ENCODE results near the gene NKX2-1.
"Not testable (repeated sequence)": the region's sequence is repeated elsewhere in the genome, so short reads cannot be mapped to it uniquely, and the experiment has no call there.

Gene NKX2-1

DNA sequence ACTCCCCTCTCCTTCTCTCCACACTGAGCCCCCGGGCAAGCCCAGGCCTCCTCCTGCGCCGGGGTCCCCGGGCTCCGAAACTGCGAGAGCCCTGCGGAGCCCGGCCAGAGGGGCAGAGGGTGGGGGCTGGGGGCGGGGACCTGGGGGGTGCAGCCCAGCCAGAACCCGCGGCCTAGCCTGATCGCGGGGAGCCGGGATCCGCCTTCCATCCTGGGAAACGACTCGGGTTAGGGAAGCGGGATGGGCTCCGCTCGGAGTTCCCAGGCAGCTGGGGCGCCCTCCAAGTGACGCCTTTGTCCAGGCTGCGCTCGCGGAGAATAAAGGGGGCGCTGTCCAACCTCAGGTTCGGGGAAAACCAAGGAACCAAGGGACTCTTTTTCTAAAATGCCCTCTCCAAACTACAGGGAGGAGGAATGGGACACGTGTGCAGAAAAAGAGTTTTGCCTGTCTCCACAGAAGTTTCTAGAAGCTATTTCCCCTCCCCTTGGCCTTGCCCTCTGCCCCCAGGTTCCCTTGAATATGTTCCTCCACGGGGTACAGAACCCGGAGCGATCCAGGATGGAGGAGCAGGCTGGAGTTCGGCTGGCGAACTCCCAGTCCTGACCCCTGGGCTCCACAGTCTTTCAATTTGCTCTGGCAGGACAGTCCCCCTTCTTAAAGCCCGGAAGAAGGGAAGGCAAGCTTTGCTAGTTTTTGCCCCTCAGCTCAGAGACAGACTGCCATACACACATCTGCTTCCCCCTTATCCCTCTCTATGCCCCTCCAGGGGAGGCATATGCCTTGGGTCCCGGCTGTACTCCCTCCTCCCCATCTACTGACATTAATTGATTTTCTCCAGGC lies 13.9 kb downstream of the NKX2-1 start:
- in situ Hi-C loops (cut with MboI; ENCODE audit: low sequenced_read_pairs) = no loop called here

DNA sequence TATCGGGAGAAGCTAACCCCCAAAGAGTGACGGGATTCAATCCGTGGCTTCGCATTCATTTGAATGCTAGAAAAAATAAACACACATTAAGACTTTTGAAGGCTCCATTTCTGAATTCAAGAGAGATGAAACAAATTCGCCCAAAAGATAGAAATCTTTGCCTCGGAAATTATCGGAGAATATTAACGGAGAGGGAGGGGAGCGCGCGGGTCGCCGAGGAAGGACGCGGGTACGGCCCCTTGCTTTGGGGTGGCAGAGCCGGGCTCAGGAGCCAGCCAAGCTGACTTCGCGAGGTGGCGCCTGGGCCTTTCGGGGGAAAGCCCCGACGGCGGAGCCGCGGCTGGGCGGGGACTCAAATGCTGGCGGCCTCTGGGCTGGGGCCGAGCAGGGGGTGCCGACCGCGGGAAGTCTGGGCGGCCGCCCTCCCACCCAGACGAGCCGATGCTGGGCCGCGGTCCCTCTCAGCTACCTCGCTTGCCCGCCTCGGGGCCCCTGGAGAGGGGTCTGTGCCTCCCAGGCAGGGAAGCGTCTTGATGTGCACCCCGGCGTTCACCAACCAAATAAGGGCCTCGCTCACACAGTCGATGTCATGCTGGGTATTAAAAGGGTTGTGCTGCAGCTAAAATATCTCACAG lies 14.7 kb downstream of the NKX2-1 start:
- in situ Hi-C loops (cut with MboI; ENCODE audit: low sequenced_read_pairs) = no loop called here

- in situ Hi-C loops (cut with MboI; ENCODE audit: low sequenced_read_pairs) = no loop called here
These were observed 15.3 kb downstream of the NKX2-1 start for GRCh38 chr14:36504771-36505175.

GRCh38 chr14:36503771-36504741 lies 16.0 kb downstream of the NKX2-1 start:
- in situ Hi-C loops (cut with MboI; ENCODE audit: low sequenced_read_pairs) = no loop called here

- in situ Hi-C loops (cut with MboI; ENCODE audit: low sequenced_read_pairs) = no loop called here
These were observed 17.2 kb downstream of the NKX2-1 start for GRCh38 chr14:36502558-36503508.

DNA sequence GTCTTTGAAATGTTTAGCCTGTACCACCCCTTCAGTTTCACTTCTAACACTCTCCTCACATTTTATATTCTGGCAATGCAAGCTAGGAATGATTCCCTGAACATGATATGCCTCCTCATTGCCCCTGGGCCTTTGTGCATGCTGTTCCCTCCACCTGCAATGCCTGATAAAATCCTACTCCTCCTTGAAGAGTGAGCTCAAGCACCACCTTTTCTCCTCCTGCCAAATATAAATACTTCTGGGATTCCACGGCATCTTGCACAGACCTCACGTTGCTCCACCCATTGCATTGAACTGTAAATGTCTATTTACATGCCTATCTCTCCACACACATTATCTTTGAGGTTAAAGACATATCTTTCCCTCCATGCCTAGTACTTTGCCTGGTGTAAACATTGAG lies 21.1 kb downstream of the NKX2-1 start:
- in situ Hi-C loops (cut with MboI; ENCODE audit: low sequenced_read_pairs) = no loop called here

DNA sequence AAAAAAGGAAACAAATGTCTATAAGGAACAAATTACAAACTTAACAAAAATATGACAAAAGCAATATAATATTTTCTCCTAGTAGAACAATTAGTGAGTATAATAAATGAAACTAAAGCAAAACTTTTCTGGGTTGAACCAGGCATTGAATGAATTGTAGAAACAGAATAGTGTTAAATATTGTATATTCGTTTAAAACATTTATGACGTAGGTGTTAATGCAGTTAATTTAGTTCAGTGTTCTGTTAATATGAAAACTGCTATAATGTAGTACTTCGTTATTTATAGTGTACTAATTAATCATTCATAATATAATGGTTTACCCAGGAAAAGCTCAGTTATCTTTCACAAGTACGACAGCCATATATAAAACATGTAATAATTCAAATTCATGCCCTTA lies 23.7 kb downstream of the NKX2-1 start:
- in situ Hi-C loops (cut with MboI; ENCODE audit: low sequenced_read_pairs) = no loop called here

DNA sequence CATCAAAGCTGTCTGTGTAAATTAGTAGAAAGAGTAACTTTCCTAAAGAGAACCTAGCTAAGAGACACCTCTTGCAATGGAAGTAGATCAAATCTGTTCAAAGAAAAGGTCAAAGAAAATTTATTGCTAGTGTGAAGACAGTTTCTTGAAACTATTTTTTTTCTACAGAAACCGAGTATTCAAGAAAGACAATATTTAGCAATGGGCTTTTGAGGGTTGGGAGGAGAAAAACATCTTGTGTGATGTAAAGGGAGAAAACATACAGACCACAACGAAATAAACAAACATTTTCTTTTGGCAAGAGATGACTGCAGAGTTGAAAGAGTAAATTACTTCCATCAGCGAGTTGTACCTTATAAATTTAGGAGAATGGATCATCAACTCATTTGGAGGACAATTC lies 24.4 kb downstream of the NKX2-1 start:
- in situ Hi-C loops (cut with MboI; ENCODE audit: low sequenced_read_pairs) = no loop called here

DNA sequence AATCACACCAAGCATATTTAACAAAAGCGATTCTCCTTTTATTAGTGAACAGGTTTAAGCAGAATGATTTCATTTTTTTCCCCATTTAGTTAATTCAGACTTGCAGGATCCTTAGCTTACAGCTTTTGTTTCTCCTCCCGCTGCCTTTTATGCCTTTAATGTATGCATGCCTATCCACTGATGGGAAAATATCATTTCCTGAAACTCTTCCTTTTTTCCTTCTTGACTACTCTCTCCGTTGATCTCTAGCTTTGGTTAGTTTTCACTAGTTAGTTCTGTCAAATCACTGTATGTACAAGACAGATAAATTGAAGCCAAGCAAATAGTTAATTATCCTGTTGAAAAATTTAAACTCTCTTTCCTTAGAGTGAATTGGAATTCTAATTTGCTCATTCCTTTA lies 26.3 kb downstream of the NKX2-1 start:
- in situ Hi-C loops (cut with MboI; ENCODE audit: low sequenced_read_pairs) = no loop called here

- in situ Hi-C loops (cut with MboI; ENCODE audit: low sequenced_read_pairs) = no loop called here
These were observed 34.3 kb downstream of the NKX2-1 start for GRCh38 chr14:36485773-36486172.

GRCh38 chr14:36479344-36479743 lies 40.7 kb downstream of the NKX2-1 start:
- in situ Hi-C loops (cut with MboI; ENCODE audit: low sequenced_read_pairs) = no loop called here

- in situ Hi-C loops (cut with MboI; ENCODE audit: low sequenced_read_pairs) = no loop called here
These were observed 41.2 kb downstream of the NKX2-1 start for GRCh38 chr14:36478782-36479181.

DNA sequence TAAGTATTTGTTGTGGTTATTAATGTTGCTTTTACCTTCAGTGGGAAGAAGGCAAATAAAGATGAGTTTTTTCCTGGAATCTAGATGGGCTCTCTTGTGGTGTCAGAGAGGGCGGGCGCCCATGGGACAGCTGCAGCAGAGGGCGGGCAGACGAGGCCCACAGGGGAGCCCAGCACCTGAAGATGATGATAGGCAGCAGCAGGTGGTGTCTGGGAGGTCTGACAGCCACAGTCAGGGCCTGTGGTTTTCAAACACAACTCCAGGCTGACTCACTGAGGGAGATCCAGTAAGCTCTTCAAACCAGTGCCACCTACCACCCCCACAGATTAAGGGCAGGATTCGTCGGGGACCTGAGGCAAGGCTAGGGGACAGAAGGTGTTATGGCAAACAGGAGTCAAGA lies 42.8 kb downstream of the NKX2-1 start:
- in situ Hi-C loops (cut with MboI; ENCODE audit: low sequenced_read_pairs) = no loop called here

DNA sequence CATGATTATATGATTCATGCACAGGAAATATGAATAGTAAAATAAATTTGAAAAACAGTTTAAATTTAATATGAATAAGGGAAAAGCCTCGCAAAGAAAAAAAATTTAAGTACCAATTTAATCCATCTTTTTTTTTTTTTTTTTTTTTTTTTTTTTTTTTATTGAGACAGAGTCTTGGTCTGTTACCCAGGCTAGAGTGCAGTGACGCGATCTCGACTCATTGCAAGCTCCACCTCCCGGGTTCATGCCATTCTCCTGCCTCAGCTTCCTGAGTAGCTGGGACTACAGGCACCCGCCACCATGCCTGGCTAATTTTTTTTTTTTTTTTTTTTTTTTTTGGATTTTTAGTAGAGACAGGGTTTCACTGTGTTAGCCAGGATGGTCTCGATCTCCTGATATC lies 44.0 kb downstream of the NKX2-1 start:
- in situ Hi-C loops (cut with MboI; ENCODE audit: low sequenced_read_pairs) = not testable (repeated sequence)

DNA sequence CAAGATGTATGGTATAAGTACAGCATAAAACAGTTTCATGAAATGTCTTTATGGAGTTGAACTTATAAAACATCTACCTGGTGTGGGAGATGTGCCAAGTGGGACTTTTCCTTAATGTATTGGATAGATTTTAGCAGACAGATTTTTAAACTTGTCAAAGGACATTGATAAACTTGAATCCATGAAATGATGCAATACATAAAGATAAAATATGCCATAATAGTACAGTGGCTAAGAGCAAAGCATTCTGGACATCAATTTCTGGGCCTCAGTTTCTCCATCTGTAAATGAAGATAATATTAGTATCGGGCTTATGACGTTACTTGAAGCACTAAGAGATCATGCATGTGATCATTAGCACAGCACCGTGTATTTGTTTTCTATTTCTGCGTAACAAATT lies 45.4 kb downstream of the NKX2-1 start:
- in situ Hi-C loops (cut with MboI; ENCODE audit: low sequenced_read_pairs) = no loop called here

DNA sequence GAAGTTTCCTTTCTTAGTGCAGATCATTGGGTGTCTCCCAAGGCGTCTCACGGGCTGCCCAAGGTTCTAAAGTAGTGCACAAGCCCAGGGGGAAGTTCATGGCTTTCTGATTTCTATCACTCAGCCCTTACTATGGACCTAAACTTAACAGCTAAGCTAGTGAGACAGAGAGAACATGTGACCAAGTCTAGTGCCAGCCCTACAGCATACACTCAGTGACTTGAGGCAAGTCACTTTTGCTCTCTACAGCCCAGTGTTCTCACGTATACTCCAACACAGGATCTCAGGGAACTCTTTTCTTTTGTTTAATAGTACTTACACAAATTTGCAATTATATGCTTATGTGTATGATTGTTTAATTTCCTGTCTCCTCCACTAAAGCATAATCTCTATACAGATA lies 48.6 kb downstream of the NKX2-1 start:
- in situ Hi-C loops (cut with MboI; ENCODE audit: low sequenced_read_pairs) = no loop called here

DNA sequence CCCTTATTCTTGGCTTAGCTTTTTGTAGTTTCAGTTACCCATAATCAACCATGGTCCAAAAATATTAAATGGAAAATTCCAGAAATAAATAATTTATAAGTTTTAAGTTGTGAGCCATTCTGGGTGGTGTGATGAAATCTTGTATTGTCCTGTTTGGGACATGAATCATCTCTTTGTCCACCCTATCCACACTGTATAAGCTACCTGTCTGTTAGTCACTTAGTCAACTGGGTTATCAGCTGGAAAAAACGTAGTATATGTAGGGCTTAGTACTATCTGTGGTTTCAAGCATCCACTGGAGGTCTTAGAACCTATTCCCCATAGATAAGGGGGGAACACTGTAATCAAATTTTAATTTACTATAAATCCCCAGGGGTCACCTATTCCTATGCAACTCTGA lies 52.7 kb downstream of the NKX2-1 start:
- in situ Hi-C loops (cut with MboI; ENCODE audit: low sequenced_read_pairs) = no loop called here

Measured in HL-60/S4 treated with phorbol 12-myristate 13-acetate at 8.2 ng/mL for 4 days and 3 days (cell line).